OCI-LY7 (cell line): Measurements from ENCODE around the gene GAP43. TPM values are rescaled to one million over a fixed set of nuclear protein-coding genes. Genes with fewer than 3 reads are reported as not detected.

Source experiments
- BruUV-seq: library from RNA; stranded (reverse); fragments of 400-500 nt; replicated peaks from 2 replicates; lab custom pipeline; 2021; lab: Mats Ljungman, UMichigan
- CTCF ChIA-PET: fragments of 300-600 bp; sonication (Branson Sonifier 250); formaldehyde crosslinking; loops from one replicate; lab custom pipeline; 2022; ENCODE audit warnings: antibody characterized with exemption; ENCODE audit not compliant: unreplicated experiment; lab: Charles Lee
- POLR2A ChIA-PET: fragments of 300-600 bp; sonication (Branson Sonifier 250); formaldehyde crosslinking; loops from one replicate; lab custom pipeline; 2022; ENCODE audit warnings: antibody characterized with exemption; lab: Charles Lee
- DNase-seq: peaks from one replicate; pipeline ENCODE4 v3.0.0-alpha.2; 2015; ENCODE audit warnings: low spot score
- H2AFZ ChIP-seq: fragments of 200-600 bp; sonication (generic), shearing (Covaris generic); 2 replicates; pipeline ENCODE4 v1.6.1; 2014; ENCODE audit warnings: mild to moderate bottlenecking, antibody characterized with exemption, low read length, moderate library complexity
- H3K27ac ChIP-seq: fragments of 200-600 bp; sonication (generic); 2 replicates; pipeline ENCODE4 v1.5.1; 2014; ENCODE audit warnings: mixed run types, low read depth, mild to moderate bottlenecking, moderate library complexity, low read length, inconsistent platforms; ENCODE audit not compliant: poor library complexity, severe bottlenecking
- H3K36me3 ChIP-seq: fragments of 200-600 bp; sonication (generic); 2 replicates; pipeline ENCODE4 v1.6.1; 2014; ENCODE audit warnings: mild to moderate bottlenecking, antibody characterized with exemption, low read length, moderate library complexity, mixed read lengths; ENCODE audit not compliant: insufficient read depth
- H3K4me1 ChIP-seq: fragments of 200-600 bp; sonication (generic); 2 replicates; pipeline ENCODE4 v1.5.1; 2014; ENCODE audit warnings: mild to moderate bottlenecking, low read length; ENCODE audit not compliant: insufficient read depth, poor library complexity, severe bottlenecking
- H3K4me2 ChIP-seq: fragments of 200-600 bp; sonication (generic); 2 replicates; pipeline ENCODE4 v1.6.1; 2014; ENCODE audit warnings: mild to moderate bottlenecking, low read length
- H3K4me3 ChIP-seq: fragments of 200-600 bp; sonication (generic); 2 replicates; pipeline ENCODE4 v1.5.1; 2014; ENCODE audit warnings: mild to moderate bottlenecking, low read depth, low read length; ENCODE audit not compliant: poor library complexity, severe bottlenecking
- H3K79me2 ChIP-seq: fragments of 200-600 bp; sonication (generic); 2 replicates; pipeline ENCODE4 v1.6.1; 2016; ENCODE audit warnings: low read depth, mild to moderate bottlenecking, low read length, moderate library complexity, mixed read lengths; ENCODE audit not compliant: insufficient read depth
- H3K9me2 ChIP-seq: fragments of 200-600 bp; sonication (generic); 2 replicates; pipeline ENCODE4 v1.6.1; 2016; ENCODE audit warnings: mild to moderate bottlenecking, low read length, mixed read lengths; ENCODE audit not compliant: insufficient read depth
- H3K9me3 ChIP-seq: fragments of 200-600 bp; sonication (generic); 2 replicates; pipeline ENCODE4 v1.6.1; 2014; ENCODE audit warnings: mild to moderate bottlenecking, mixed run types, low read length, mixed read lengths
- H4K20me1 ChIP-seq: fragments of 200-600 bp; sonication (generic); 2 replicates; pipeline ENCODE4 v1.6.1; 2014; ENCODE audit warnings: mild to moderate bottlenecking, antibody characterized with exemption, low read length, moderate library complexity, mixed read lengths; ENCODE audit not compliant: insufficient read depth
- EZH2phosphoT487 ChIP-seq: fragments of 200-600 bp; sonication (generic); IDR thresholded peaks from 2 replicates; pipeline ENCODE4 v1.6.1; 2018; ENCODE audit warnings: low read depth, borderline replicate concordance, mild to moderate bottlenecking, mixed run types, antibody characterized with exemption, low read length, moderate library complexity, mixed read lengths
- intact Hi-C: fragments of 100-400 bp; cut with micrococcal nuclease; formaldehyde crosslinking; loops from one replicate; pipeline ENCODE4 v1.10.0; 2022; ENCODE audit not compliant: unreplicated experiment
- total RNA-seq, 2 experiments: library from RNA; depleted of rRNA in 1 of 2; stranded (reverse); fragments of >200 nt in 1 of 2; shearing (Covaris generic) in 1 of 2; gene quantifications; 2 replicates each; pipeline ENCODE4 v1.2.3, GENCODE V29; 2014 to 2022
- TF ChIP-seq, protein P1 (sequence below): fragments of 200-600 bp; sonication (generic); conservative IDR thresholded peaks from 2 replicates; pipeline ENCODE4 v1.5.1; 2014; ENCODE audit warnings: mild to moderate bottlenecking, antibody characterized with exemption, low read length, moderate library complexity, mixed read lengths

GAP43 gene
- total RNA-seq, 2 experiments from 2014 or later, result not detected

DNA sequence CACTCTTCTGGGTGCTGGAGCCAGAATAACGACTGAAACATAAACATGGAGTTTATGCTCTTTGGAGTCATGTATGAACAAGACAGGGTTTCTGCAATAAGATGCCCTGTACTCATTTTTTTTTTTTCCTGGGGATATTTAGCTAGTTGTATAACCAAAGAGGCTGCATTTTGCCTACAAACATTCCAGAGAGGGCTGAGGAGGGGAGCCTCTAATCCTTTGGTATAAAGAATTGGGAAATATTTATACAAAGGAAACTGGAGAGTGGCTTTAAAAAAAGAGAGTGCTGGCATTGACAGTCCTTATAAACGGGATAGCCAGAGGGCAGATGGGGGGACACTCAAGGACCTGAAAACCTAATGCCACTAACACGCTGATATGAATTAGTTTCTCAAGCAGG is 32.4 kb upstream of the GAP43 start:
- no TSS peak for BruUV-seq
- CTCF ChIA-PET, result no interaction called here

DNA sequence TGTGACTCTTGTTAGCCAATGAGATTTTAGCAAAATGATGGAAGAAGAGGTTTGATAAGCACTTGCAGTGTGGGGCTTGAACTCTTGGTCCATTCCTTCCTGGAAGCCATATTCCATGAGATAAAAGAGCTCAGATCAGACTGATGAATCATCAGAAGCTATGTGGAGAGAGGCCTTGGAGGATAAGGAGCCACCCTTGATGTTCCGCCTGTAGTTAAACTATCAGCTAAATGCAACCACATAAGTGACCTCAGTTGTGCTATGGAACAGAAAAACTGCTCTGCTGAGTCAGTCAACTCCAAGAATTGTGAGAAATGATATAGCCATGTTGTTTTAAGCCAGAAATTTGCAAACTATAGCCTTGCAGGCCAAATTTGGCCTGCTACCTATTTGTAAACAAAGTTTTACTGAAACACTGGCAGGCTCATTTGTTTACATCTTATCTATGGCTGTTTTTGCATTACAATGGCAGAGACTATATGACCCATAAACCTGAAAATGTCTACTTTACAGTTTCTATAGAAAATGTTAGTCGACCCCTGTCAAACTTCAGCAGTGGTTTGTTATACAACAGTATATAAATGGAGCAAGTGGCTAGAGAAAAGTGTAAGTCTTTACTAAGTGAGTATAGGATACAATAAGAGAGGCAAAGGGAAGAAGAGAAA is 27.6 kb upstream of the GAP43 start:
- CTCF ChIA-PET, result no interaction called here

More for the DNA sequence above, 32.4 kb upstream of the GAP43 start:
- Histone ChIP-seq H3K27ac (no peak overlapping the region), H3K4me1 (no peaks in the 10 kb centered on the region), H3K4me3 (no peak overlapping the region), H3K9me2 (no peaks in the 10 kb centered on the region), H3K9me3 (no peaks in the 10 kb centered on the region), H3K36me3 (no peaks in the 10 kb centered on the region), H3K4me2 (no peak overlapping the region), H3K79me2 (no peaks in the 10 kb centered on the region), H2AFZ (no peak overlapping the region), H4K20me1 (no peaks in the 10 kb centered on the region)
- intact Hi-C loops, result loop anchor here (1.0 kb wide), 1 partner anchor 29 kb away; no protein-coding TSS in a partner anchor
- DNase-seq, result no peak
- TF ChIP-seq EZH2phosphoT487, result no peak
- TF ChIP-seq, protein P1, sequence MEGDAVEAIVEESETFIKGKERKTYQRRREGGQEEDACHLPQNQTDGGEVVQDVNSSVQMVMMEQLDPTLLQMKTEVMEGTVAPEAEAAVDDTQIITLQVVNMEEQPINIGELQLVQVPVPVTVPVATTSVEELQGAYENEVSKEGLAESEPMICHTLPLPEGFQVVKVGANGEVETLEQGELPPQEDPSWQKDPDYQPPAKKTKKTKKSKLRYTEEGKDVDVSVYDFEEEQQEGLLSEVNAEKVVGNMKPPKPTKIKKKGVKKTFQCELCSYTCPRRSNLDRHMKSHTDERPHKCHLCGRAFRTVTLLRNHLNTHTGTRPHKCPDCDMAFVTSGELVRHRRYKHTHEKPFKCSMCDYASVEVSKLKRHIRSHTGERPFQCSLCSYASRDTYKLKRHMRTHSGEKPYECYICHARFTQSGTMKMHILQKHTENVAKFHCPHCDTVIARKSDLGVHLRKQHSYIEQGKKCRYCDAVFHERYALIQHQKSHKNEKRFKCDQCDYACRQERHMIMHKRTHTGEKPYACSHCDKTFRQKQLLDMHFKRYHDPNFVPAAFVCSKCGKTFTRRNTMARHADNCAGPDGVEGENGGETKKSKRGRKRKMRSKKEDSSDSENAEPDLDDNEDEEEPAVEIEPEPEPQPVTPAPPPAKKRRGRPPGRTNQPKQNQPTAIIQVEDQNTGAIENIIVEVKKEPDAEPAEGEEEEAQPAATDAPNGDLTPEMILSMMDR, result no peak
- POLR2A ChIA-PET, result interaction anchor here (0.5 kb wide), 1 partner anchor 16 kb away, joined by 3 read pairs; no protein-coding TSS in a partner anchor

More for the DNA sequence above, 27.6 kb upstream of the GAP43 start:
- Histone ChIP-seq H3K9me2 (no peaks in the 10 kb centered on the region), H3K9me3 (no peaks in the 10 kb centered on the region), H3K27ac (no peak overlapping the region), H2AFZ (no peak overlapping the region; the same call in 1 of the 2 replicates), H3K4me2 (no peak overlapping the region), H3K4me1 (no peaks in the 10 kb centered on the region), H4K20me1 (no peaks in the 10 kb centered on the region), H3K36me3 (no peaks in the 10 kb centered on the region), H3K4me3 (no peak overlapping the region), H3K79me2 (no peaks in the 10 kb centered on the region)
- DNase-seq, result no peak
- intact Hi-C loops, result no loop called here
- no TSS peak for BruUV-seq
- POLR2A ChIA-PET, result no interaction called here
- TF ChIP-seq, protein P1, result no peak
- no peak for TF ChIP-seq EZH2phosphoT487
